A673 (cell line): Measurements from ENCODE around the gene PARP6.

Experiments used
- EZH2 ChIP-seq: fragments of 200-600 bp; sonication (generic); IDR thresholded peaks from 2 replicates; pipeline ENCODE4 v1.6.1; 2017; ENCODE audit warnings: borderline replicate concordance, low read depth, mild to moderate bottlenecking, mixed read lengths, antibody characterized with exemption, low read length; ENCODE audit not compliant: poor library complexity, severe bottlenecking
- TF ChIP-seq, protein P1 (sequence below): fragments of 300-800, 200-600 bp; sonication (generic); conservative IDR thresholded peaks from 2 replicates; pipeline ENCODE4 v1.5.1; 2017; ENCODE audit warnings: low read depth, mild to moderate bottlenecking, antibody characterized with exemption, low read length, moderate library complexity, mixed read lengths

DNA sequence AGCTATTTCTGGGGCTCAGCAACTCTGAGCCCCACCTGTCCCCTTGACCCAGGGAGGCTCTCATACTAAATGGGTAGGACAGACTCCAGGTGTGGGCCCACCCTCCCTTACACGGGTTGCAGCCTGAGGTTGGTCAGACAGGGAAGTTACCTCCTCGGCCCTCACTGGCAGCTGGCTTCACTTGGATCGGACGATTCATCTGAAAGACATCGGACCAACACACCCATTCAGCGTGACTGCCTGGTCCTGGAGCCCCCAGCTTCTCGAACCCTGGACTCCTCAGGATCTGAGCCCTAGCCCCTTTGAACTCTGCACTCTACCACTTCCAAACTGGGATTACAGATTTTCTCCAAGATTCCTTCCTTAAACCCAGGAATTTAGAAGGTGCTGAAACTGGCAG, 32.2 kb upstream of the PARP6 start:
- TF ChIP-seq, protein P1, sequence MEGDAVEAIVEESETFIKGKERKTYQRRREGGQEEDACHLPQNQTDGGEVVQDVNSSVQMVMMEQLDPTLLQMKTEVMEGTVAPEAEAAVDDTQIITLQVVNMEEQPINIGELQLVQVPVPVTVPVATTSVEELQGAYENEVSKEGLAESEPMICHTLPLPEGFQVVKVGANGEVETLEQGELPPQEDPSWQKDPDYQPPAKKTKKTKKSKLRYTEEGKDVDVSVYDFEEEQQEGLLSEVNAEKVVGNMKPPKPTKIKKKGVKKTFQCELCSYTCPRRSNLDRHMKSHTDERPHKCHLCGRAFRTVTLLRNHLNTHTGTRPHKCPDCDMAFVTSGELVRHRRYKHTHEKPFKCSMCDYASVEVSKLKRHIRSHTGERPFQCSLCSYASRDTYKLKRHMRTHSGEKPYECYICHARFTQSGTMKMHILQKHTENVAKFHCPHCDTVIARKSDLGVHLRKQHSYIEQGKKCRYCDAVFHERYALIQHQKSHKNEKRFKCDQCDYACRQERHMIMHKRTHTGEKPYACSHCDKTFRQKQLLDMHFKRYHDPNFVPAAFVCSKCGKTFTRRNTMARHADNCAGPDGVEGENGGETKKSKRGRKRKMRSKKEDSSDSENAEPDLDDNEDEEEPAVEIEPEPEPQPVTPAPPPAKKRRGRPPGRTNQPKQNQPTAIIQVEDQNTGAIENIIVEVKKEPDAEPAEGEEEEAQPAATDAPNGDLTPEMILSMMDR = no peak
- no peak for TF ChIP-seq EZH2
